ENCODE data around the gene RBMS1. TPM values are rescaled to one million over a fixed set of nuclear protein-coding genes. Genes with fewer than 3 reads are reported as not detected.
"Not testable (repeated sequence)": the region's sequence is repeated elsewhere in the genome, so short reads cannot be mapped to it uniquely, and the experiment has no call there.

The RBMS1 gene
- total RNA-seq, 1 donor from 2014 or later = 131 TPM

DNA sequence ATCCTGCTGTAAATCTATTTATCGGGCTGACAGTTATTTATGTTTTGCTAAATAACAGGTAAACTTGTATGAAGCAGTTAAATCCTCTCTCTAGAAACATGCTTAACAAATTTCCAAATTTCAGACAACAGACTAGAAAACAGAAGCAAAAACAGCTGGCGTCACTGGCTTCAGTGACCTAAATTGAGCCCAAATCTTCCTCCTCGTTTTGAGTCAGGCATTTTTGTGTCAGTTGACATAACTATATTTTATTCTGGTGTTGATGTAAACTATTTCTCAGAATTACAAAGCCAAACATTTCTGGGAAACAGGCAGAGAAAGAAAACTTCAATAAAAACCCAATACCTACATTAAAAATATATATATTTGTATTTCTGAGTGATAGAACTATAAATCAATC, 21.7 kb downstream of the RBMS1 start:
- no peak for DNase-seq (ENCODE audit: low spot score)

DNA sequence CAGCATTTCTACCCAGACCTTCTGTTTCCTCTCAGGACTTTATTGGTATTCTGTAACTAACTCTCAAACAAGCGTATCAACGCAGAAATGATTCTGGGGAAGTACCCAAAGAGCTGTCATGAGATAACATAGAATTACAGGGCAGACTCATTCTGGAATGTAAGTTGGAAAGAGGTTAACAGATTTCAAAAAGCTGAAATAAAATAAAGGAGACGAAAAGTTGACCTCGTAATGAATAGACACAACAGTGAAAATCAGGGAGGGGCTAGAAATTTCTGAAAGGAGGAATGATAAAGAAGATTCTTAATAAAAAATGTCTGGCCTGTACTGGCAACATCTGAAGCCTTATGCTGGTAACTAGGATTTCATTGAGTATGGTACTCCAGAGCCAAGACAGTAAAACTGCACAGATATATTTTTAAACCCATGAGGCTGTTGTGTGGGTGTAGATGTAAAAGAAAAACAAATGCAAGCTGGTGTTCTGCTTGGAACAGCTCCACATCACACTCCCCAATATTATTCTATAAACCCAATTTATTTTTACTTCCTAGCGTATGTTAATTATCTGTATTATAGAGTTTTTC, 23.9 kb downstream of the RBMS1 start:
- DNase-seq (ENCODE audit: low spot score) = peak; percentile 87

DNA sequence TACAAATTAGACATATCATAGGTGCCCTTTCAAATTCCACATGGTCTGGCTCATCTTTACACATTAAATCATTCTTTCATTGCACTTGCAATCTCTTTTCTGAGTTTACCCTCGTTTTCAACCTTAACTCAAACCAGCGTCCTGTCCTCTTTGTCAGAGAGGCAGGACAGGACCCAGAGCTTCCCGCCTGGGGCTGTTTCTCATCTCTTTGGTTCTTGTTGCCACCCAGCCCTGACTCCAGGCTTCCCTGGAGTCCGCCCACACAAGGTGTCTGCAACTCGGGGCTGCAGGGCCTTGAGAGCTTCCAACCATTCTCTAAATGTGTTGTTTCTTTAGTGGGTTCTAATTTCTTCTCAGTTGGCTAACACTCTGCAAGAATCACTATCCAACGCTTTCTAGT, 24.4 kb downstream of the RBMS1 start:
- DNase-seq (ENCODE audit: low spot score) = peak; percentile 71

DNA sequence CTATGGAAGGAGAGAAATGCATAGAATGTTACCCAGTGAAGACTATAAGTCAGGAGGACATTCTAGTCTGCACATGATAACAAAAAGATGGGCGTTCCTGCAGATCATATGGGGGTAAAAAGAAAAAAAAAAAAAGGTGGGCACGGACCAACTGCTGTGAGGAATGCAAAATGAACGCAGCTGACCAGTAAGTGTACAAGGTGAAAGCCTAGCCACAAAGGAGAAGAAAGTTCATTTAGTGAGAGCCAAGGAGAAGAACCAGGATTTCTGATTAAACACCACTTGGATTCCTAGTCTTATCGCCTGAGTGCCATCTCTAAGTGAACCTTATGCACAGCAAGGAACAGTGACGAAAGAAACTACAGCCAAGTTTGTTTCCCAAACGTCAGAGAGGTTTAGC, 26.5 kb downstream of the RBMS1 start:
- no peak for DNase-seq (ENCODE audit: low spot score)

DNA sequence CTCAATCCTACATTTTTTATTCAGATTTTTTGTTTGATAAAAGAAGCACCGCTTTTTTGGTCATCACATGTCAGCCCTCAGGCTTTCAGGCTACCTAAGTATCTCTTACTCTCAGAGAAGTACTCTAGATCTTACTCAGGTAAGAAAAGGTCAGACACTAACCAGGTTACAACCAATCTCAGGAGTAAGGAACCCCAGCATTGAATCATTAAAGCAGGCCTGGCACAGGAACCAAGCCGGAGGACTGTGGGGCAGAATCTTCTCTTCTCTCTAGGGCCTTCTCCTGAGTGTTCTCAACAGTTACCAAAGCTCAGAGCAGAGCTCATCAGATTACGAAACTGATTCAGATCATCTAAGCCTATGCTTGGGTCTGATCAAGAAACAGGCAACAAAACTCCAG, 28.2 kb downstream of the RBMS1 start:
- no peak for DNase-seq (ENCODE audit: low spot score)

DNA sequence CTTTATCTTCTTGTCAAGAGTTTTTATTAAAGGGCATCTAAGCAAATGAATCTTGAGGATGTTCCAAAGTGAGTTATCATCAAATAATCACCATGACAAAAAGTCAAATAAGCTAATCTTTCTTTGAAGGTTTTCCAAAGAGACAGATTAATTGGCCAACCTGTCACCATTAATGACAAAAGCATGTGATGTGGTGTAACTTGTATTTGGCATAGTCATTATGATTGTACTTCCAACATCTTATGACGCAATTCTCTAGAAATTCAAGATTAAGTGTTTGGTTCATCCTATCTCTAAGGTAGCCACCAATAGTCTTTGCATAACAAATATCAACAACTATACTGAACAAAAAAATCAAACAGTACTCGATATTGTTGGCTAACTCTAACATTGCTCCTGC, 28.6 kb downstream of the RBMS1 start:
- no peak for DNase-seq (ENCODE audit: low spot score)

DNA sequence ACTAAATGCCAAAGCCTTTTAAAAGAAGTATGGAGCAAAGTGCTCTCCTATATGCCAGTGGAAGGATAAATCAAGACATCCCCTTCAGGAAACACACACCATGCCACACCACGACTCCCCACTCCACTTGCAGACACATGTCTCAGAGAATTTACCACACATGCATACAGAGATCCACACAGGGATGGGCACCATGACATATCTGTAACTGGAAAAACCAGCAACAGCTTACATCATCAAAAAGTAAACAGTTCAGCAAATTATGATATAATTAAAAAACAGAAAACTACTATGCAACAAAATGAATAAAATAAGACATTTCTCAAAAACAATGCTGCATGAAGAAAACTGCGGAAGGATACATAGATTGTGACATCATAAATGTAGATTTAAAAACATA, 29.6 kb downstream of the RBMS1 start:
- no peak for DNase-seq (ENCODE audit: low spot score)

DNA sequence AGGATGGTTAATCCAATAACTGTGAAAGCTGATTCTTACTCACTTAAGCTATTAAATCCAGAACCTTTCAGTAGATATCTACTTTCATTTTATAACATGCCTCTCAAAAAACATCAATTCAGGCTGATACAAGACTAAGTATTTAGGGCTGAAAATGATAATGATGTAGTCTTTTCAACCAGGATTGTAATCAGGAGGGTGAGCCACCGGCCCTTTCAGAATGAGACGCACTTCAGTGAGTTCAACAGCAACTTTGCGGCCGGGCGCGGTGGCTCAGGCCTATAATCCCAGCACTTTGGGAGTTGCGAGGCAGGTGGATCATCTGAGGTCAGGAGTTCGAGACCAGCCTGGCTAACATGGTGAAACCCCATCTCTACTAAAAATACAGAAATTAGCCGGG, 30.4 kb downstream of the RBMS1 start:
- DNase-seq (ENCODE audit: low spot score) = no peak

DNA sequence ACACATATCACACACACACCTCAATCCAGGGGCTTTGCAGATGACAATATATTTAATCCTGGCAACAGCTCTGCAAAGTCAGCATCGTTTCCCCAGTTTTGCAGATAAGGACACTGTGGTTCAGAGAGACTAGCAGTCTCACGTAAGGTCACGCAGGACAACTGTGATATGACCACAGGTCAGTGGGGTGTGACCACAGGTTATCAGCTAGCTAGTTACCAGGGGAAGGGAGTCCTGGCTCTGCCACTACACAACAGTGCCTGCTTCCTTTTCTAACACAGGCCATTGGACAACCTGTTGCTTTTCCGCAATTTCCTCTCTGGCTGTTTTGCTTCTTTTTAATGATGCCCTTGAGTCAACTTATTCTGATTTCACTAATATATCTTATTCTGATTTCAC, 33.3 kb downstream of the RBMS1 start:
- DNase-seq (ENCODE audit: low spot score) = no peak

DNA sequence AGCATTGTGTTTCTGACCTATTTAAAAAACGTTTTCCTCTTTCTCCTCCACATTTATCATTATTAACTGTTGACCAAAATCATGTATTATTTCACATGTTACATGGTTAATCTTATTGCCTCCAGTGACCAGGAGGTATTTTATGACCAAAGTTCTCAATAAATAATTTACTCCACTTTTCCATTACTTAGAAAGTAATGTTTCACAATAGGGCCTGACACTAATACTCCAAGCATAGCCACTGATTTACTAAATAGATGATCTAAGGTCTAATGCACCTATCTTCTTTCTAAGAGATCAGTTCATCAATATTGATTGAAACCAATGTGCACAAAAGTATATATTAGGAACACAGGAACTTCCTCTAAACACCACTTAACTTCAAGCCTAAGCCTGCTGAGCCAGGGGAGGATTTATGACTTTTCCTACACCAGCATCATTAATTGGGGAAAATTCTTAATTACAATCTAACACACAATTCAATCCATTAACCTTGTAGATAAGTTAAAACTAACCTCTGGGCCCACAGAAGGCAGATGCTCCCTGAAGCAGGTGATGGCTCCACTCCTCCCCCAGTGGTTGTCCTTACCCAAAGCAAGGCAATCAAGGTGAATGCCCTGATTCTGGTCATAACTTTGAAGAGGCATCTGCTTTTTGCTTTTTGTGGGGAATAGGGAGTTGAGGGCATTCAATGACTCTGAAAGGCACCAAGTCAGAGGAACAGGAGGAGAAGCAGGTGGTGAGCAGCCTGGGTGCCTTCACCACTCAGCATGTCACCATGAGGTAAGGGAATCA, 33.9 kb downstream of the RBMS1 start:
- no peak for DNase-seq (ENCODE audit: low spot score)

DNA sequence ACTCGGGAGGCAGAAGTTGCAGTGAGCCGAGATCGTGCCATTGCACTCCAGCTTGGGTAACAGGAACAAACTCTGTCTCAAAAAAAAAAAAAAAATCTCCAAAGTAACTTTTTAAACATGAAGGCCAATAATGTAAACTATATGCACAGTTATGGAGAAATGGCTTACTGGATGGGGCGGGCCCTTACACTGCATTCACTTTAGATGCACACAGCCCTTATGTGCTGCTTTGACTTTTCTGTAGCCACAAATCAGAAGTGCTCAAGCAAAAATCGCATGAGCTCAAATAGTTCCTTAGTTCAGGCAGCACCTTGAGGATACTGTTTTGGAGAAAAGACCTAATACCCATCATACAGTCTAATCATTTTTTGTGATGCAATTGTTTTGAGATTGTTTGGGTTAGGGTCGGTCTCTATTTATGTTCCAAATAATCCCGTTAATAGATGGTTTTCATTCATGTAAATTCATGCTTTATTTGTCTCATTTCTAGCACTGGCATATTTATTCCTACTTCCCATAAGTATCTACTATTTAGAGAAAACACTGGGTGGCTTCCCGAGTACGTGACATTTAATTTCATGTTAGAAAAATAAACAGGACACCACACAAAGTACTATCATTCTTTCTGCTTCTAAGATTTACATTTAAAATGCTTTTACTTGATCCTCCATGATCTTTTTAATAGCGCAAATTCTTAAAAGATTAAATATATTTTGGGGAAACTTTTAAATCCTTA, 34.7 kb downstream of the RBMS1 start:
- no peak for DNase-seq (ENCODE audit: low spot score)

DNA sequence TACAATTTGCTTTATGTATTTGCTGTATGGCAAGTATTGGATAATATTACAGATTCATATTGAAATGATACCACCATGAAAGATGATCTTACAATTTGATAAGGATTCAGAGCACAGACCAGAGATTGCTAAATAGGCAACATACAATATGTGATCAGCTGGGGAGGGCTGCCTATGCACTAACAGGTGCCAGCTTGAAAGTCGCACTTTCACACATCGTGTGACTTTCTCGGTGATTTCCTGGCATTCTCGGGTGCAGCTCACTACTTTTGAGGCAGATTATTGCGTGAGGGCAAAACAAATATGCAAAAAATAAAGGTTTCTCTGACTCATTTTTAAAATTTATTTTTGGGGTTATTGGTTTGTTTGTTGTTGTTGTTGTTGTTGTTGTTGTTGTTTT, 36.0 kb downstream of the RBMS1 start:
- DNase-seq (ENCODE audit: low spot score) = no peak

DNA sequence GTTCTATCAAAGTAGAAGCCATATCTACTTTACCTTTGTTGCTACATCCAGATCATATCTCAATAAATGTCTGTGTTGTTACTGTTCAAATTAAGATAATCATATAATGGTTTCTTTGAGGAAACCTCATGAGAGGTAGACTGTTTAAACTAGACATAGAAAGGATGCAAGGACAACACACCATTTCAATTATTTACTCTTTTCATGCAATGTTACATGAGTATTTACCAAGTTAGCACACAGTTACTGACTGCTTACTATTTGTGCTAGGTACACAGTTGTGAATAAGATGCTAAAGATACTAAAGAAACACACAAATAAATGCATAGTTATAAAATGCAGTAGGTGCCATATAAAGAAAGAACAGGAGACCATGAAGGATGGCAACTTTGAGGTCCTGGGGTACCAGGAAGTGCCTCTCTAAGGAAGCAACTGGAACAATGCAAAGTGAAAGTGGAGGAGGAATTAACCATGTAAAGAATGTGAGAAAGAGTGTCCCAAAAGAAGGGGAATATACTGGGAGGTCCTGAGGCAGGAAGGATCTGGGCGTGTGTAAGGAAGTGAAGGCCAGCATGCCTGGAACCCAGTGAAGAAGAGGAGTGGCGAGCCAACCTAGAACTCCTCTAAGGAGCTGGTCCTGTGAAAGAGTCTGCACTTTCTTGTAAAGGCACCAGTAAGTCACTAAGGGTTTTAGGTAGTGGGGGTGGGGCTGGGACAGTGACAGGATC, 39.4 kb downstream of the RBMS1 start:
- no peak for DNase-seq (ENCODE audit: low spot score)

DNA sequence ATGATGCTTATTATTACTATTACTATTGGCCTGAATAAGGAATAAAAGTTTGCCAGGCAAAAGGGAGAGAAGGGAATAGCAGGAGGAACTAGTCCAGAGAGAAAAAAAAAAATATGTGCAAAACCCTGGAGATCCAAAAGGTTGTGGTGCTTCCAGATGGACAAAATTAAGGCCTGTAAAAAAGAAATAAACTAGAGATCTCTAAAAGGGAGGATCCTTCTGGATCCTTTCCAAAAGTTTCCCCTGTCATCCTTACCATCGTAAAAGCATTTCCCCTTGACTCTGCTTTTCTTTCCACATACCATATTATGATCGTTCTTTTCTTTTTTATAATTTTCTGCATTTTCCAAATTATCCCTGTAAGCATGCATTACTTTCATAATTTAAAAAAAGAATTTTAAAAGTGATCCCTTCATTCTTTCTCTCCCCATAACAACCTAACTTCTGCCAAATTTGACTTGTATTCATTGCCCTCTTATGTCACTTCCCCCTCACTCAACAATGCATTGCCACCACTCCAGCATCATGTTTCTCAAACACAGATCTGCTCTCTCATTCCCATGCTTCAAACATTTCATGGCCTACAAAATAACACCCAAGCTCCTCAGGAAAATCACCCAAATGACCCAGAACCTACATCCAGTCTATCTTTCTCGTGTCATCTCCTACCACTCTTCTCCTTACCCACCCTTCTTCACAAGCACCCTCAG, 40.3 kb downstream of the RBMS1 start:
- DNase-seq (ENCODE audit: low spot score) = no peak

DNA sequence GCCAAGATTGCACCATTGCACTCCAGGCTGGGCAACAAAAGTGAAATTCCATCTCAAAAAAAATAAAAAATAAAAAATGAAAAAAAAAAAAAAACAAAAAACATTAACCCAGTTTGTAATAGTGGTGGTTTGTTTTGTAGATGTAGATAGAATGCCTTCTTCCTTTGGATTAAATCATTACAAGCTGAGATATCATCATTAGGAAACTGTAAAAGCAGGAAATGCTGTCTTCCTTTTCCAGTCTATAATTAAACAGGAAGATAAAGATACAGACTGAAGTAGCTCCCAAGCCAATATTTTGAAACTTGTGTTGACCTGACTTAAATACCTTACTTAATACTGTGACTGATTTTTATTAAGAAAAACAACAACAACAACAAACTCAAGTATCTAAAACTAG, 43.1 kb downstream of the RBMS1 start:
- DNase-seq (ENCODE audit: low spot score) = no peak

DNA sequence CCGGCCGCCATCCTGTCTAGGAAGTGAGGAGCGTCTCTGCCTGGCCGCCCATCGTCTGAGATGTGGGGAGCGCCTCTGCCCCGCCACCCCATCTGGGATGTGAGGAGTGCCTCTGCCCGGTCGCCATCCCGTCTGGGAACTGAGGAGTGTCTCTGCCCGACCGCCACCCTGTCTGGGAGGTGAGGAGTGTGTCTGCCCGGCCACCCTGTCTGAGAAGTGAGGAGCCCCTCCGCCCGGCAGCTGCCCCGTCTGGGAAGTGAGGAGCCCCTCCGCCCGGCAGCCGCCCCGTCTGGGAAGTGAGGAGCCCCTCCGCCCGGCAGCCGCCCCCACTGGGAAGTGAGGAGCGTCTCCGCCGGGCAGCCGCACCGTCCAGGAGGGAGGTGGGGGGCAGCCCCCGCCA, 44.8 kb downstream of the RBMS1 start:
- not testable (repeated sequence) for DNase-seq (ENCODE audit: low spot score)

DNA sequence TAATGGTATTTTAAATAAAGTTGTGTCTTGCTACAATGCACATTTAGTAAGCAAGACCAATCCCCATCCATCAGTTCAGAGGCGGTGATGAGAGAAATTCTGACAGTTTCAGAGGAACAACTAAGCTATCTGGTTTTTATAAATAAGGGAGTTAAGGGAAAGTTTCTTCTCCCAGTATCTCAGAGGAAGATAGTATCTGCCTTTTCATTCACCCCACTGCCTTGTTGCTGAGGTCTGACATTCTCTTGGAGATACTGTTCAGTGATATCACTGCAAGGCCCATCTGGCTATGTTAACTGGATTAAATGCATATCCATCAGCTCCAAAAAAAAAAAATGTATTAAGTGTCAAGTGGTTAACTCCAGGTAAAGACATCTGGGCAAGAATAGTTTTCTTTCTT, 47.9 kb downstream of the RBMS1 start:
- DNase-seq (ENCODE audit: low spot score) = peak; percentile 49

DNA sequence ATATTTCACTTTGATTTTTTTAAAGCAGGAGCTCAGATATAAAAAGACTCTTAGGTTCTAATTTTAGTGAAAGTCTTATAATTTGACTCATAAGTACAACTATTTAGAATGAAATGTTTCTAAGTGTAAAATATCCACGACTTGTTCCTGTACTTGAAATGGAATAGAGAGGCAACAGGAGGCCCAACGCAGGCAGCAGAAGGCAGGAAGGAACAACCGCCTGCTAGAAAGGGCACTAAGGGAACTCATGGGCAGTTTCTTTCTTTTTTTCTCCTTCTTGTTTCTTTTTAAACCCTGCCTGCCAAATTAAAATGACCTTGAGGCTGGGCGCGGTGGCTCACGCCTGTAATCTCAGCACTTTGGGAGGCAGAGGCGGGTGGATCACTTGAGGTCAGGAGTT, 51.0 kb downstream of the RBMS1 start:
- DNase-seq (ENCODE audit: low spot score) = no peak

DNA sequence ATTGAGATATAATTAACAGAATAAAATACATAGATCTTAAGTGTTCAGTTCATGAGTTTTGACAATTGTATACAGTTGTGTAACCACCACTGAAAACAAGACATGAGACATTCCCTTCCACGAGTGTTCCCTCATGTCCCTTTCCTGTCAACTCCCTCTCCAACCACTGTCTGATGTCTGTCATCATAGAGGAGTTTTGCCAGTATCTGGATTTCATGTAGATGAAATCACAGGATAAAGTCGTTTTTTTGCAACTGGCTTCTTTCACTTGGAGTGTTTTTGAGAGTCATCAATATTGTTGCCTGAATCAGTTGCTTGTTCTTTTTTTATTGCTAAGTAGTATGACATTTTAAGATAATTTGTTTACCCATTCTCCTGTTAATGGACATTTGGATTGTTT, 52.7 kb downstream of the RBMS1 start:
- no peak for DNase-seq (ENCODE audit: low spot score)

DNA sequence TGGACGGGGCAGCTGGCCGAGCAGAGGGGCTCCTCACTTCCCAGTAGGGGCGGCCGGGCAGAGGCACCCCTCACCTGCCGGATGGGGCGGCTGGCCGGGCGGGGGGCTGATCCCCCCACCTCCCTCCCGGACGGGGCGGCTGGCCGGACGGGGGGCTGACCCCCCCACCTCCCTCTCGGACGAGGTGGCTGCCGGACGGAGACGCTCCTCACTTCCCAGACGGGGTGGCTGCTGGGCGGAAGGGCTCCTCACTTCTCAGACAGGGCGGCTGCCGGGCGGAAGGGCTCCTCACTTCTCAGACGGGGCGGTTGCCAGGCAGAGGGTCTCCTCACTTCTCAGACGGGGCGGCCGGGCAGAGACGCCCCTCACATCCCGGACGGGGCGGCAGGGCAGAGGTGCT, 54.6 kb downstream of the RBMS1 start:
- not testable (repeated sequence) for DNase-seq (ENCODE audit: low spot score)

DNA sequence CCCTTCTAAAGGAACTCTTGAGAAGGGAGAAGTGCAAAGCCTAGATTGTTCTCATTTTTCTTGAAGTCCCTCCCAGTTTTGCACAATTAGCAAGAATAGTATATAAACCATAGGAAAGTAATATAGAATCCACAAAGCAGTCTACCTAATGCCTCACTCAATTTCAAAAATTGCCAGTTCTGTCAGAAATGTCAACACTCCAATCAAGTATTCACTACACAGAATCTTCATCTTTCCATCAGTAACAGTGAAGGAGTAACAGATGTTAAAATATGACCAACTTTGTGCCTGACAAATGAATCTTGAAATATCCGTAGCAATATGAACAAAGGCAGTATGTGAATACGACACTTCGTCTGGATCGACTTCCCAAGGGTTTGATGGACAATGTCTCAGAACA, 56.3 kb downstream of the RBMS1 start:
- no peak for DNase-seq (ENCODE audit: low spot score)

All from umbilical cord (tissue), 2 donors.